HG03469 (cell line): ENCODE results near the gene DNAJC9.

Experiments used
- ATAC-seq: cut with Tn5 transposase; IDR thresholded peaks from one replicate; pipeline ENCODE4 v1.9.1; 2021; ENCODE audit warnings: mild to moderate bottlenecking, moderate library complexity, moderate number of reproducible peaks; ENCODE audit not compliant: unreplicated experiment

Gene DNAJC9

GRCh38 chr10:73239908-73240307 is 7.1 kb downstream of the DNAJC9 start:
- ATAC-seq = no peak

DNA sequence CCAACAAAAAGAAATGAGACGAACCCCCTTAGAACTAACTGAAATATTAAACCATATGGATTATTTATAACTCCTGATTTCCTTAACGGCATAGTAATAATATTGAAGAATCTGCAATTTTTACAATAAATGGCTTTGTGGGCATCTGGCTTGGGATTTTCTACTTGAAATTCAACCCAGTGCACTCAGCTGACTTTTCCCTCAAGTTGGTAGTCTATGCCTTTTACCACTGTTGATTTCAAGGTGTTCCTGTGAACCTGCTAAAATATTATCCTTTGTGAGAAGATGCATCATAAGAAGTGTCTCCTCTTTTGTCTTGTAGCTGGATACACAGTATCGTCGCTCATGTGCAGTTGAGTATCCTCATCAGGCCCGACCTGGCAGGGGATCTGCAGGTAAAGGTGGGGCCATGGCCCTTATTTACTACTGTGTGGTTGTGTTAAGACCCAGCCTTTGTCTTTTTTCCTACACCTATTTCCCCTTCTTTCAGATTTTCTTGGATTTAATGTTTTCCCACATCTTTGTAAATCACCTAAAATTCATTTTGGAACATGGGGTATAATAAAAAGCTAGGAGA is 8.0 kb downstream of the DNAJC9 start:
- no peak for ATAC-seq

GRCh38 chr10:73234695-73235094 is 12.4 kb downstream of the DNAJC9 start:
- ATAC-seq = no peak

GRCh38 chr10:73233883-73234282 is 13.2 kb downstream of the DNAJC9 start:
- no peak for ATAC-seq

DNA sequence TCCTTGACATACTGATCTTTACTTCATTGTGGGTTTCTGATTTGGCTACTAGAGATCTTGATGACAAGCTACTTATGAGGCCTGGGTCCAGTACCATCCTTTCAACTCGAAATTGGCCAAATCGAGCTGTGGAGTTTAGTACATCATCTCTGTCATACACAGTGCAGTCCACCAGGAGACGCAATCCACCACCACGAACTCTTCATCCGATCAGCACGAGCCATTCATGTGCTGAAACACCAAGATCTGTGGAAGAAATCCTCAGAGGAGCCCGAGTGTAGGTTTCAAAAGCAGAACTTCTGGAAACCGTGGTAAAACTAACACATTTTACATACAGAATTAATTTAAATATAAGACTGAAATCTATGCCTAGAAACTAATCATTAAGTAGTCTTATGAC is 14.2 kb downstream of the DNAJC9 start:
- no peak for ATAC-seq

GRCh38 chr10:73229567-73229966 is 17.5 kb downstream of the DNAJC9 start:
- ATAC-seq = no peak

DNA sequence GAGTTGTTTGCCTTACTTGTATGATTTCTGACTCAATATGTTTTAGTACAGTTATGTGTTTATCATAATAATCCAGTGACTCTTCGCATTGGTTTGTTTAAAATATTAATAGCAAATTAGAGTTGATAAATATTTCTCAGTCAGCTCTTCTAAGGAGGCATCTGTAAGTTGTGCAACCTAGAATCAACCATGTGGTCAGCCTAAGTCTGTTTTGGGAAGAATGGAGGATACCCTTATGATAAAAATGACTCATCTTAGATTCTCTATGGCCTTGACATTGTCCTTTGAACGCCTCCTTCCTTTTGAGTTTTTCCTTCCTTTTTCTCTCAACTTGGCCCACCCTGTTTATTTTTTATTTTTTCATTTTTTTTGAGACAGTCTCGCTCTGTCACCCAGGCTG is 18.8 kb downstream of the DNAJC9 start:
- no peak for ATAC-seq

DNA sequence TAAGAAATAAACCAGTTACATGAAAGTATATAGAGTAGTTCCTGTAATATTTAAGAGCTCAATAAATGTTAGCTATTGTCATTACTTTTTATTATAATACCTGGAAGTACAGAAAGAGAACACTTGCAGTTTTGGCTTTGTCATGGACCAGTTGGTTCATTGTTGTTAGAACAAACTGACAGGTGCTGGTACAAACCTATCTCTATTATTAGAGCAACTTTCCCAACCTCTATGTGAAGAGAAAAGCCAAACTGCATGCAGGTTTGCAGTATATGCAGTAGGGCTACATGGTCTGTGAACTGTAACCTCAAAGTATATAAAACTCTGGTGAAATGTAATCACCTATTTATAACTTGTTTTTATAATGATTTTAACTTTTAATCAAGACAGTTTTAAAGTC is 20.4 kb downstream of the DNAJC9 start:
- no peak for ATAC-seq

DNA sequence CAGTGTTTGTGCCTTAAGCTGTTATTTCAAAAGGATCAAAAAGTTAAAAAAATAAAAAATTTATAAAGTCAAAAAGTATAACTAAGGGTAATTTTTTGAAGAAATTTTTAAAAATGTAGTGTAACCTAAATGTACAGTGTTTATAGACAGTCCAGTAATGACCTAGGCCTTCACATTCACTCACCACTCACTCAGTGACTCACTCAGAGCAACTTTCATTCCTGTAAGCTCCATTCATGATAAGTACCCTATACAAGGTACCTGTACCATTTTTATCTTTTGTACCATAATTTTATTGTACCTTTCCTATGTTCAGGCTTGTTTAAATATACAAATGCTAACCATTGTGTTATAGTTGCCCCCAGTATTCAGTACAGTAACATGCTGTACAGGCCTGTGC is 21.5 kb downstream of the DNAJC9 start:
- no peak for ATAC-seq

DNA sequence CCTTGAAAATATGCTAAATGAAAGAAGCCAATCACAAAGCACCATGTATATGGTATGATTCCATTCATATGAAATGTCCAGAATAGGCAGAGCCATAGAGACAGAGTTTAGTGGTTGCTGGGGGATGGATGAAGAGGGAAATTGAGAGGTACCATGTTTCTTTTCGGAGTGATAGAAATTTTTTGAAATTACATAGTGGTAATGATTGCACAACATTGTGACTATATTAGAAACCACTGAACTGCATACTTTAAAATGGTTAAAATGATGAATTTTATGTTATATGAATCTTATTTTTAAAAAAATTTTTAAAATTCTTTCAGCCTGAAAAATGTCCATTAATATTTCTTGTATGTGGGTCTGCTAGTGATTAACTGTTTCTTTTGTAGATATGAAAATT is 26.1 kb downstream of the DNAJC9 start:
- ATAC-seq = no peak

- no peak for ATAC-seq
These were observed 27.7 kb downstream of the DNAJC9 start for GRCh38 chr10:73219384-73219783.

DNA sequence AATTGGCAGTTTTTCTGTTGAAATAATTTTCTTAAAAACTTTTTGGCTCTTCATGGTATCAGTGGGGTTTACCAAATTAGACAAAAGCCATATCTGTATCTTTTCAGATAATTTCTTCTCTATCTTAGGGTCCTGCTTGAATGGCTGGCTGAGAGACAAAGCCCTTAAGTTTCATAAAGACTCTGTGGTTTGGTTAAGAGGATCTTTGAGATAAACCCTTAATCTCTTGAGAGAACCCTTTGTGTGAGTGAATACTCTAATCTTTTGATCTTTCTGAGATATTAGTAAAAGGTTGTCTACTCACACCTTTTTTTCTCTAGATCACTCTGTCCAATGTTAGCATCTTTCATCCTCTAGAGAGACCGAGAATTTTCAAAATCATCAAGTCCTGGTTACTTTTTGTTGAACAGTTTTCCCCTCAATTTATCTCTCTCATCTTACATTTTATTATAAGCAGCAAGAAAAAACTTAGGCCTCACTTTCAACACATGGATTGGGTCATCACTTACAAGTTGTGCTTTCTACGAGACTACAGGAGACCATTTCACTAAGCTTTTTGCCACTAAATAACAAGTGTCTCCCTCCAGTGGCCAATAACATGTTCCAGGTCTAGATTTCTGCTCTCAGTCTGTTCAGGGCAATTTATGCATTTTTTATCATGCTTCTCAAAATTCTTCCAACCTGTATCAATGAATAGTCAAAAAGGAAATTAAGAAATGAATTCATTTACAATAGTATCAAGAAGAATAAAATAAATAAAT is 28.4 kb downstream of the DNAJC9 start:
- ATAC-seq = no peak

GRCh38 chr10:73217628-73218027 is 29.4 kb downstream of the DNAJC9 start:
- ATAC-seq = no peak

DNA sequence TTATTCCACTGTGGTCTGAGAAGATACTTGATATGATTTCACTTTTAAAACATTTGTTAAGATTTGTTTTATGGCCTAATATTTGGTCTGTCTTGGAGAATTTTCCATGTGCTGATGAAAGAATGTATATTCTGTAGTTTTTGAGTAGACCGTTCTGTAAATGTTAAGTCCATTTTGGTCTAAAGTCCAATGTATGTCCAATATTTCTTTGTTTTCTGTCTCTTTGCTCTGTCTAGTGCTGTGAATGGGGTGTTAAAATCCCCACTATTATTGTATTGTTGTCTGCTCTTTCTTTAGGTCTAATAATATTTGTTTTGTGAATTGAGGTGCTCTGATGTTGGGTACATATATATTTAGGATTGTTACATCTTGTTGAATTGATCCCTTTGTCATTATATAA is 31.3 kb downstream of the DNAJC9 start:
- ATAC-seq = no peak

DNA sequence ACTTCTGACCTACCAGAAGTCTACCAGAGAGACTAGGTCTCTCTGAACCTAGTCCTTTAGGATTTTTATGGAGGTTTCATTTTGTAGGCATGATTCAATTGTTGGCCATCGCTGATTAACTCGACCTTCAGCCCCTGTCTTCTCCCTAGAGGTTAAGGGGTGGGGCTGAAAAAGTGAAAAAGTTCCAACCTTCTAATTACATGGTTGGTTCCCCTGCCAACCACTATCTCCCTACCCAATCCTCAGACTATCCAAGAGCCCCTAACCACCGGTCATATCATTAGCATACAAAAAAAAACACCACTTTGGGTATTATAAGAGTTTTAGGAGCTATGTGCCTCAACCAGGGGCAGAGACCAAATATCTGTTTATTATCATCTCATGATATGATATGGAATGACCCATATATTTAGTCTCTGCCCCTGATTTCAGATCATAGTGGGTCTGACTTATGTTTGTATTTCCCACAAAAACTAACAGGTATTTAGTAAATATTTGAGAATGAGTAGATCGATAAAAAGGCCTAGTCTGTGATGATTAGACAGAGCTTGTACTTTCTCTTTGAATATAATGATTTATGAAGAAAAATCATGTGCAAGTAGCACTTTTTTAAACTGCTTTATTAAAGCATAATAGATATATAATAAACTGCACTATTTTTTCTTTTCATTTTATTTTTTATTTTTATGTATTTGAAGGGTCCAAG is 35.8 kb downstream of the DNAJC9 start:
- no peak for ATAC-seq

GRCh38 chr10:73210395-73211105 is 36.5 kb downstream of the DNAJC9 start:
- ATAC-seq = no peak

DNA sequence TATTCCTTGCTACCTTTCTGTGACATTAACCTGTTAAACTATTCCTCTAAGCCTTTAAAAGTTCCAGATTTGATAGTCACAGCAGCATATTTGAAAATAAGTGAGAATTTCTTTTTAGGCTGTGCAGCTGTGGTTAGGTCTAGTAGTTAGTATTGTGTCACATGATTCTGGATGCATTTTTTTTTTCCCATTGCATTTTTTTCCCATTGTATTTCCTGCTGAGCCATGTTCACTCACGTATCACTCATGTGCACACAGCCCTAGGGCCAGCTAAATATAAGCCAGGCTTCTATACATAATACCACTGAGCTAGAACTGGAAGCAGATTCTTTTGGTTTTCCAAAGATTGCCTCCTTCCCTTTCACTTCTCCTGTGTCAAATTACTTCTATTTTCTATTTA is 37.4 kb downstream of the DNAJC9 start:
- no peak for ATAC-seq

- ATAC-seq = no peak
These were observed 39.2 kb downstream of the DNAJC9 start for GRCh38 chr10:73207883-73208282.

DNA sequence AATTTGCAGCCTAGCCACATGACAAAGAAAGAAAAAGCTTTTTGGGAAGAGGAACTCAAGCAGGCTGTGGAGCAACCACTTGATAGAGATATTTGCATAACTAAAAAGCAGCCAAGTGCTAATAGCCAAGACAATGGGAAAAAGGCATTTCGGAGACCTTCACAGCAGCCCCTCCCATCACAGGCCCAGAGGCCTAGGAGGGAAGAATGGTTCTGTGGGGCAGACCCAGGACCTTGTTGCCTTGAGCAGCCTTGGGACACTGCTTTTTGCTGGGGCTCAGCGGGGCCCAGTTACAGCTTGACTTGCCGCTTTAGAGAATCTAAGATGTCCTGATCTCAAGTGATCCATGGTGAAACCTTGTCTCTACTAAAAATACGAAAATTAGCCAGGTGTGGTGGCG is 40.7 kb downstream of the DNAJC9 start:
- no peak for ATAC-seq

DNA sequence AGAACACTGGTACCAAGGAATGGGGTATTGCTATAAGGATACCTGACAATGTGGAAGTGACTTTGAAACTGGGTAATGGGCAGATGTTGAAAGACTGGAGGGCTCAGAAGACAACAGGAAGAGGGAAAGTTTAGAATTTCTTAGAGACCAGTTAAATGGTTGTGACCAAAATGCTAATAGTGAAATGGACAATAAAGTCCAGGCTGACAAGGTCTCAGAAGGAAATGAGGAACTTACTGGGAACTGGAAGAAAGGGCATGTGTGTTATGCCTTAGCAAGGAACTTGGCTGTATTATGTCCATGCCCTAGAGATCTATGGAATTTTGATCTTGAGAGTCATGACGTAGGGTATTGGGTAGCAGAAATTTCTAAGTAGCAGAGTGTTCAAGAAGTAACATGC is 41.2 kb downstream of the DNAJC9 start:
- ATAC-seq = no peak

- ATAC-seq = no peak
These were observed 42.0 kb downstream of the DNAJC9 start for GRCh38 chr10:73205081-73205480.
